Stimulated activated CD8-positive, alpha-beta memory T cell treated with anti-CD3 and anti-CD28 coated beads, Interleukin-2, amount 100 ng/mL, for 48 hours (primary cell): Measurements from ENCODE around the gene TTC34.
"Not testable (repeated sequence)": the region's sequence is repeated elsewhere in the genome, so short reads cannot be mapped to it uniquely, and the experiment has no call there.

Experiments used
- DNase-seq, 2 donors: peaks; one replicate each; pipeline ENCODE4 v3.0.0-alpha.2; 2020; ENCODE audit warnings: low read depth in 2 of 2

Gene TTC34

DNA sequence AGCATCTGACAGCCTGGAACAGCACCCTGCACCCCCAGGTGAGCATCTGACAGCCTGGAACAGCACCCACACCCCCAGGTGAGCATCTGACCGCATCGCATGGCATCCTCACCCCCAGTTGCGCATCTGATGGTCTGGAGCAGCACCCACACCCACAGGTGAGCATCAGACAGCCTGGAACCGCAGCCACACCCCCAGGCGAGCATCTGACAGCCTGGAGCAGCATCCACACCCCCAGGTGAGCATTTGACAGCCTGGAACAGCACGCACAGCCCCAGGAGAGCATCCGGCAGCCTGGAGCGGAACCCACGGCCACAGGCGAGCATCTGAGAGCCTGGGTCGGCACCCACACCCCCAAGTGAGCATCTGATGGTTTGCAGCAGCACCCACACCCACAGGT, 118.6 kb downstream of the TTC34 start:
- DNase-seq, result not testable (repeated sequence)

DNA sequence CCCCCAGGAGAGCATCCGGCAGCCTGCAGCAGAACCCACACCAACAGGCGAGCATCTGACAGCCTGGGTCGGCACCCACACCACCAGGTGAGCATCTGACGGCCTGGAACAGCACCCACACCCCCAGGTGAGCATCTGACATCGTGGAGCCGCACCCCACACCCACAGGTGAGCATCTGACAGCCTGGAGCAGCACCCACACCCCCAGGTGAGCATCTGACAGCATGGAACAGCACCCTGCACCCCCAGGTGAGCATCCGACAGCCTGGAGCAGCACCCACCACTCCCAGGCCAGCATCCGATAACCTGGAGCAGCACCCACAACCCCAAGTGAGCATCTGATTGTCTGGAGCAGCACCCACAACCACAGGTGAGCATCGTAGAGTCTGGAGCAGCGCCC, 124.8 kb downstream of the TTC34 start:
- DNase-seq, result not testable (repeated sequence)

DNA sequence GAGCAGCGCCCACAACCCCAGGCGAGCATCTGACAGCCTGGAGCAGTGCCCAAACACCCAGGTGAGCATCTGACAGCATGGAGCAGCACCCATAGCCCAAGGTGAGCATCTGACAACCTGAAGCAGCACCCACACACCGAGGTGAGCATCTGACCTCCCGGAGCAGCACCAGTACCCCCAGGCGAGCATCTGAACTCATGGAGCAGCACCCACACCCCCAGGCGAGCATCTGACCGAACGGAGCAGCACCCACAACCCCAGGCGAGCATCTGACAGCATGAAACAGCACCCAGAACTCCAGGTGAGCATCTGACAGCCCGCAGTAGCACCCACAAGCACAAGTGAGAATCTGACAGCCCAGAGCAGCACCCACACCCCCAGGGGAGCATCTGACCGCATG, 129.8 kb downstream of the TTC34 start:
- not testable (repeated sequence) for DNase-seq

DNA sequence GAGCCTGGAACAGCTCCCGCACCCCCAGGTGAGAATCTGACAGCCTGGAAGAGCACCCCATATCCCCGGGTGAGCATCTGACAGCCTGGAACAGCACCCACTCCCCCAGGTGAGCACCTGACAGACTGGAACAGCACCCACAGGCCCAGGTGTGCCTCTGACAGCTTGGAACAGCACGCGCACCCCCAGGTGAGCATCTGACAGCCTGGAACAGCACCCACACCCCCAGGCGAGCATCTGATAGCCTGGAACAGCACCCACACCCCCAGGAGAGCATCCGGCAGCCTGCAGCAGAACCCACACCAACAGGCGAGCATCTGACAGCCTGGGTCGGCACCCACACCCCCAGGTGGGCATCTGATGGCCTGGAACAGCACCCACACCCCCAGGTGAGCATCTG, 141.7 kb downstream of the TTC34 start:
- DNase-seq, result not testable (repeated sequence)

DNA sequence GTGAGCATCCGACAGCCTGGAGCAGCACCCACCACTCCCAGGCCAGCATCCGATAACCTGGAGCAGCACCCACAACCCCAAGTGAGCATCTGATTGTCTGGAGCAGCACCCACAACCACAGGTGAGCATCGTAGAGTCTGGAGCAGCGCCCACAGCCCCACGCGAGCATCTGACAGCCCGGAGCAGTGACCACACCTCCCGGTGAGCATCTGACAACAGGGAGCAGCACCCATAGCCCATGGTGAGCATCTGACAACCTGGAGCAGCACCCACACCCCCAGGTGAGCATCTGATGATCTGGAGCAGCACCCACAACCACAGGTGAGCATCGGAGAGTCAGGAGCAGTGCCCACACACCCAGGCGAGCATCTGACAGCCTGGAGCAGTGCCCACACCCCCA, 143.6 kb downstream of the TTC34 start:
- not testable (repeated sequence) for DNase-seq

DNA sequence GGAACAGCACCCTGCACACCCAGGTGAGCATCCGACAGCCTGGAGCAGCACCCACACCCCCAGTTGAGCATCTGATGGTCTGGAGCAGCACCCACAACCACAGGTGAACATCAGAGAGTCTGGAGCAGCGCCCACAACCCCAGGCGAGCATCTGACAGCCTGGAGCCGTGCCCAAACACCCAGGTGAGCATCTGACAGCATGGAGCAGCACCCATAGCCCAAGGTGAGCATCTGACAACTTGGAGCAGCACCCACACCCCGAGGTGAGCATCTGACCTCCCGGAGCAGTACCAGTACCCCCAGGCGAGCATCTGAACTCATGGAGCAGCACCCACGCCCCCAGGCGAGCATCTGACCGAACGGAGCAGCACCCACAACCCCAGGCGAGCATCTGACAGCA, 144.4 kb downstream of the TTC34 start:
- not testable (repeated sequence) for DNase-seq

DNA sequence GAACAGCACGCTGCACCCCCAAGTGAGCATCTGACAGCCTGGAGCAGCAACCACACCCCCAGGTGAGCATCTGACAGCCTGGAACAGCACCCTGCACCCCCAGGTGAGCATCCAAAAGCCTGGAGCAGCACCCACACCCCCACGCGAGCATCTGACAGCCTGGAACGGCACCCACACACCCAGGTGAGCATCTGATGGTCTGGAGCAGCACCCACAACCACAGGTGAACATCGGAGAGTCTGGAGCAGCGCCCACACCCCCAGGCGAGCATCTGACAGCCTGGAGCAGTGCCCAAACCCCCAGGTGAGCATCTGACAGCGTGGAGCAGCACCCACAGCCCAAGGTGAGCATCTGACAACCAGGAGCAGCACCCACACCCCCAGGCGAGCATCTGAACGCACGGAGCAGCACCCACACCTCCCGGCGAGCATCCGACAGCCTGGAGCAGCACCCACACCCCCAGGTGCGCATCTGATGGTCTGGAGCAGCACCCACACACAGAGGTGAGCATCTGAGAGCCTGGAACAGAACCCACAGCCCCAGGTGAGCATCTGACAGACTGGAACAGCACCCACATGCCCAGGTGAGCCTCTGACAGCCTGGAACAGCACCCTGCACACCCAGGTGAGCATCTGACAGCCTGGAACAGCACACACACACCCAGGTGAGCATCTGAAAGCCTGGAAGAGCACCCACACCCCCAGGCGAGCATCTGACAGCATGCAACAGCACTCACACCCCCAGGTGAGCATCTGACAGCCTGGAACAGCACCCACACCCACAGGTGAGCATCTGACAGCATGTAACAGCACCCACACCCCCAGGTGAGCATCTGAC, 145.7 kb downstream of the TTC34 start:
- DNase-seq, result not testable (repeated sequence)

DNA sequence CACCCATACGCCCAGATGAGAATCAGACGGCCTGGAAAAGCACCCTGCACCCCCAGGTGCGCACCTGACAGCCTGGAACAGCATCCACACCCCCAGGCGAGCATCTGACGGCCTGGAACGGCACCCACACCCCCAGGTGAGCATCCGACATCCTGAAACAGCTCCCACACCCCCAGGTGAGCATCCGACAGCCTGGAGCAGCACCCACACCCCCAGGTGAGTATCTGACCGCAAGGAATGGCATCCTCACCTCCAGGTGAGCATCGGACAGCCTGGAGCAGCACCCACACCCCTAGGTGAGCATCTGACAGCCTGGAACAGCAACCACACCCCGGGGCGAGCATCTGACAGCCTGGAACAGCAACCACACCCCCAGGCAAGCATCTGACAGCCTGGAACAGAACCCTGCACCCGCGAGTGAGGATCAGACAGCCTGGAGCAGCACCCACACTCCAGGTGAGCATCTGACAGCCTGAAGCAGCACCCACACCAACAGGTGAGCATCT, 147.0 kb downstream of the TTC34 start:
- DNase-seq, result not testable (repeated sequence)

DNA sequence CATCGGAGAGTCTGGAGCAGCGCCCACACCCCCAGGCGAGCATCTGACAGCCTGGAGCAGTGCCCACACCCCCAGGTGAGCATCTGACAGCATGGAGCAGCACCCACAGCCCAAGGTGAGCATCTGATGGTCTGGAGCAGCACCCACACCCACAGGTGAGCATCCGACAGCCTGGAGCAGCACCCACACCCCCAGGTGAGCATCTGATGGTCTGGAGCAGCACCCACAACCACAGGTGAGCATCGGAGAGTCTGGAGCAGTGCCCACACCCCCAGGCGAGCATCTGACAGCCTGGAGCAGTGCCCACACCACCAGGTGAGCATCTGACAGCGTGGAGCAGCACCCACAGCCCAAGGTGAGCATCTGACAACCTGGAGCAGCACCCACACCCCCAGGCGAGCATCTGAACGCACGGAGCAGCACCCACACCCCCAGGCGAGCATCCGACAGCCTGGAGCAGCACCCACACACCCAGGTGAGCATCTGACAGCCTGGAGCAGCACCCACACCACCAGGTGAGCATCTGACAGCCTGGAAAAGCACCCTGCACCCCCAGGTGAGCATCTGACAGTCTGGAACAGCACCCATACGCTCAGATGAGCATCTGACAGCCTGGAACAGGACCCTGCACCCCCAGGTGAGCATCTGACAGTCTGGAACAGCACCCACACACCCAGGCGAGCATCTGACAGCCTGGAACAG, 147.6 kb downstream of the TTC34 start:
- DNase-seq, result not testable (repeated sequence)

DNA sequence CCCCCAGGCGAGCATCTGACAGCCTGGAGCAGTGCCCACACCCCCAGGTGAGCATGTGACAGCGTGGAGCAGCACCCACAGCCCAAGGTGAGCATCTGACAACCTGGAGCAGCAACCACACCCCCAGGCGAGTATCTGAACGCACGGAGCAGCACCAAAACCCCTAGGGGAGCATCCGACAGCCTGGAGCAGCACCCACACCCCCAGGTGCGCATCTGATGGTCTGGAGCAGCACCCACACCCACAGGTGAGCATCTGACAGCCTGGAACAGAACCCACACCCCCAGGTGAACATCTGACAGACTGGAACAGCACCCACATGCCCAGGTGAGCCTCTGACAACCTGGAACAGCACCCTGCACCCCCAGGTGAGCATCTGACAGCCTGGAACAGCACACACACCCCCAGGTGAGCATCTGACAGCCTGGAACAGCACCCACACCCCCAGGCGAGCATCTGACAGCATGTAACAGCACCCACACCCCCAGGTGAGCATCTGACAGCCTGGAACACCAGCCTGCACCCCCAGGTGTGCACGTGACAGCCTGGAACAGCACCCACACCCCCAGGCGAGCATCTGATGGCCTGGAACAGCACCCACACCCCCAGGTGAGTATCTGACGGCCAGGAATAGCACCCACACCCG, 148.4 kb downstream of the TTC34 start:
- DNase-seq, result not testable (repeated sequence)

DNA sequence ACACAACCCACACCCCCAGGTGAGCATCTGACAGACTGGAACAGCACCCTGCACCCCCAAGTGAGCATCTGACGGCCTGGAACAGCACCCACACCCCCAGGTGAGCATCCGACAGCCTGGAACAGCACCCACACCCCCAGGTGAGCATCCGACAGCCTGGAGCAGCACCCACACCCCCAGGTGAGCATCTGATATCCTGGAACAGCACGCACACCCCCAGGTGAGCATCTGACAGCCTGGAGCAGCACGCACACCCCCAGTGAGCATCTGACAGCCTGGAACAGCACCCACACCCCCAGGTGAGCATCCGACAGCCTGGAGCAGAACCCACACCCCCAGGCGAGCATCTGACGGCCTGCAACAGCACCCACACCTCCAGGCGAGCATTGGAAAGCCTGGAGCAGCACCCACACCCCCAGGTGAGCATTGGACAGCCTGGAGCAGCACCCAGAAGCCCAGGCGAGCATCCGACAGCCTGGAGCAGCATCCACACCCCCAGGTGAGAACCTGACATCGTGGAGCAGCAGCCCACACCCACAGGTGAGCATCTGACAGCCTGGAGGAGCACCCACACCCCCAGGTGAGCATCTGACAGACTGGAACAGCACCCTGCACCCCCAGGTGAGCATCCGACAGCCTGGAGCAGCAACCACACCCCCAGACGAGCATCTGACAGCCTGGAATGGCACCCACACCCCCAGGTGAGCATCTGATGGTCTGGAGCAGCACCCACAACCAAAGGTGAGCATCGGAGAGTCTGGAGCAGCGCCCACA, 149.2 kb downstream of the TTC34 start:
- DNase-seq, result not testable (repeated sequence)

DNA sequence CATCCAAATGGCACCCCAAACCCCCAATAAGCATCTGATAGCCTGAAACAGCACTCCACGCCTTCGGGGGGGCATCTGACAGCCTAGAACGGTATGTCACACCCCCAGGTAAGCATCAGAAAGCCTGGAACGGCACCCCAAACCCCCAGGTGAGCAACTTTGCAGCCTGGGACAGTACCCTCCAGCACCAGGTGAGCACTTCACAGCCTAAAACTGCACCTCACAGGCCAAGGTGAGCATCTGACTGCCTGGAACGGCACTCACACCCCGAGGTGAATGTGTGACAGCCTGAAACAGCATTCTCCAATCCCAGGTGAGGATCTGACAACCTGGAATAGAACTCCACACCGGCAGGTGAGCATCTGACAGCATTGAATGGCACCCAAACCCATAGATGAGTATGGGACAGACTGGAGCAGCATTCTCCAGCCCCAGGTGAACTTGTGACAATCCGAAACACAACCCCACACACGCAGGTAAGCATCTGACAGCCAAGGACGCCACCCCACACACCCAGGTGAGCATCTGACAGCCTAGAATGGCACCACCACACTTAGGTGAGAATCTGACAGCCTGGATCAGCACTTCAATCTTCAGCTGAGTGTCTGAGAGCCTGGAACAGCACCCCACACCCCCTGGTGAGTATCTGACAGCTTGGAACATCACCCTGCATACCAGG, 150.4 kb downstream of the TTC34 start:
- DNase-seq, result no peak

DNA sequence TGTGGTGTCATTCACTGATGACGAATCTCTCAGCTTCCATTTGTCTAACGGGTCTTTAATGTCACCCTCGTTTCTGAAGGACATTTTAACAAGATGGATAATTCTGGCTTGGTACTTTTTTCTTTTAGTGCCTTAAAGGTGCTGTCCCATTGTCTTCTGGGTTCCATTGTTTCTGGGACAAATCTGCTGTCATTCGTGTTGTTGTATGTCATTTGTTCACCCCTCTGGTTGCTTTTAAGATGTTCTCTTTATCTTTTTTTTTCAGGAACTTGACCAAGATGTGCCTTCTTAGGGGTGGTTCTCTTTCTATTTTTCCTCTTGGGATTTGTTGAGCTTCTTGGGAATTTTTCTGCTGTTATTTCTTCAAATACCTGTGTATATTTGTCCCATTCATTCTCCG, 154.7 kb downstream of the TTC34 start:
- DNase-seq, result no peak

DNA sequence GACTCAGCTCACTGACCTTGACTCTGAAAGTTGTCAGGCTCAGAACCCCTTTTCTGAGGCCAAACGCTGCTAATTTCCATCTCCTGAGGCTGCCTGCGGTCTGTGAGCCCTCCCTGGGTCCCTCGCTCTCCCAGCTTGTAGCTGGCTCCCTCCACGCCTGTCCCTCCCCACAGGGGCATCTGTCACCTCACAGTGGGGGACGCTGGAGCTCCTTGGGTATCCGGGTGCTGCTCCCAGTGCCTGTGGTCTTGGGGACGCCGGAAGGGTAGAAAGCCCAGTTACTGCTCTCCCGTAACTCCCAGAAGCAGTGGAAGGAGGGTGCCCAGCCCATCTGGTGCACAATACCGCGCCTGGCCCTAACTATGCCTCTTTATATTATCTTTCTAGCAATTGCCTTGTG, 155.7 kb downstream of the TTC34 start:
- no peak for DNase-seq

DNA sequence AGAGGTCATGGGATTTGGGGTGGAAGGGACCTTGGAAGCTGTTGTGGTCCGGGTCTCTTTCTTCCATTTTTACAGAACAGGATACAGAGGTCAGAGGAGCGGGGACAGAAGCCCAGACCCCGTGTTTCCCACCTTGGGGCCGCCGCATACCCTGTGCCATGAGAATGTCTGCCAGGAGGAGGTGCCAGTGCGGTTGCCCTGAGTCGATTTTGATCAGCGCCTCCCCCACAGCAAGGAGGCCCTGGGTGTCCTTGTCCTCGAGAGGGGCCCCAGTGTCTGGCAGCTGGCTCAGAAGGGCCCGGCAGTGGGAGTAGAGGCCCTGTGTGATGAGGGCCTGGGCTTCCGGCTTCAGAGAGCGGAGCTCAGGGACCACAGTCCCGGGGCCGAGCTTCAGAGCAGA, 156.3 kb downstream of the TTC34 start:
- DNase-seq, result no peak

DNA sequence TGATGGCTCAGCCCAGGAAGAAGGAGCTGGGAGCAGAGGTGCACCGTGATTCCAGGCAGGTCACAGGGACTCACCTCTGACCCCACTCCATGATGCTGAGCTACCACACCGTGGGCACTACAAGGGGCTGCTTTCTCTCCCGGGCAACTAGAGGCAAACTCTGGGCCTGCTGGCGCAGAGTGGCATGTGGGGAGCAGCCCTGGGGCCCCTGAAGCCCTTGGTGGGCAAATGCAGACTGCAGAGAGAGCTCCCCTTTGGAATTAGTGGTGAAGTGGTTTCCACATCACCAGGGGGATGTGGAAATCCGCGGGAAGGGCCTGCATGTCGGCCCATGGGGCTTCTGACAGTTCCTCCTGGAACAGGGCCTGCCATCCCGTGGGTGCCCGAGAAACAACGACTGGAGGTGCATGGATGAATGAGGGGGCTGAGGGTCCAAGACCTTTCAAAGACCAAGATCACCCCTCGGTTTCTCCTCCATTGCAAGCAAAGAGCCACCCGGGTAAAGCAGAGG, 156.8 kb downstream of the TTC34 start:
- no peak for DNase-seq

DNA sequence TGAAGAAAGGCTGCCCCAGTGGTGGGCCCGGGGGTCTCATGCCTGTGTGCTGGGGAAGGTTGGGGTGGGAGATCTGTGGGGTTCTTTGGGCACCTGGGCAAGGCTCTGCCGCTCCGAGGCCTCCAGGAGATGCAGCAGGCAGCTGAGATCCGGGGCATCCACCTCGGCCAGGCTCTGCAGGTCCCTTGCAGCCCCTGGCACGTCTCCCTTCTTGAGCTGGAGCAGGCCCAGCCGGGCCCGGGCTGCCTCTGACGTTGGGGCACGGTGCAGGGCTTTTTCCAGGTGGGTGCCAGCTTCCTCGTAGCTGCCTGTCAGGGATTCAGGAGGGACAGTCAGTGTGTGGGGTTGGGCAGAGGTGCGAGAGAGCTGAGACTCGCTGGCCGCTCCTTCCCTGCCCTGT, 157.3 kb downstream of the TTC34 start:
- DNase-seq, result no peak

DNA sequence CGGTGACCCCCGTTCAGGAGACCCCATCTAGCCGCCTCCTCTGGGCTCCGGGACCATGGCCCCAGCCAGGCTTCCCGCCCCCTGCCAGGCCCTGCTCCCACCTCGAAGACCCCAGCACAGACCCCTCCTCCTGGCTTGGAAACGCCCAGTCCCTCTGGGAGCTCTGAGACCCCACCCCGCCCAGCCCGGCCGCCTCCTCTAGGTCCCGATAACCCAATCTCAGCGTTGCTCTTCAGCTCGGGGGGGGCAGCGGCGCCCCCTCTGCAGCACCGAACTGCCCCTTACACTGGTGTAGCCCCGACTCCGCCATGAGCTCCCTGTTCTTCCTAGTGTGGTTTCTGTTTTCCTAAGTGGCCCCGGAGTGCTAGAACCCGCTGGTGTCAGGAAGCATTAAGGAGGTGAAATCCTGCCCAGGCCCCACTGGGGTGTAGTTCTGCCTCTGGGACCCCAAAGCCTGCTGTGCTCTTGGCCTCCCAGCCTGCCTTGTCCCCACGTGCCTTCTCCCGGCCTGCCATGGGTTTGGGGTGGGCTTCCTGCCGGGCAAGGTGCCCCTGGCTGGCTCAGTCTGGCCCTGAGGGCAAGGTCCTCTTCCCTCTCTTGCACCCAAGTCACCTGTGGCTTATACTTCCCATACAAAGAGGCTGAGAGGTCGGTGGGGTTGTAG, 157.9 kb downstream of the TTC34 start:
- DNase-seq, result no peak

DNA sequence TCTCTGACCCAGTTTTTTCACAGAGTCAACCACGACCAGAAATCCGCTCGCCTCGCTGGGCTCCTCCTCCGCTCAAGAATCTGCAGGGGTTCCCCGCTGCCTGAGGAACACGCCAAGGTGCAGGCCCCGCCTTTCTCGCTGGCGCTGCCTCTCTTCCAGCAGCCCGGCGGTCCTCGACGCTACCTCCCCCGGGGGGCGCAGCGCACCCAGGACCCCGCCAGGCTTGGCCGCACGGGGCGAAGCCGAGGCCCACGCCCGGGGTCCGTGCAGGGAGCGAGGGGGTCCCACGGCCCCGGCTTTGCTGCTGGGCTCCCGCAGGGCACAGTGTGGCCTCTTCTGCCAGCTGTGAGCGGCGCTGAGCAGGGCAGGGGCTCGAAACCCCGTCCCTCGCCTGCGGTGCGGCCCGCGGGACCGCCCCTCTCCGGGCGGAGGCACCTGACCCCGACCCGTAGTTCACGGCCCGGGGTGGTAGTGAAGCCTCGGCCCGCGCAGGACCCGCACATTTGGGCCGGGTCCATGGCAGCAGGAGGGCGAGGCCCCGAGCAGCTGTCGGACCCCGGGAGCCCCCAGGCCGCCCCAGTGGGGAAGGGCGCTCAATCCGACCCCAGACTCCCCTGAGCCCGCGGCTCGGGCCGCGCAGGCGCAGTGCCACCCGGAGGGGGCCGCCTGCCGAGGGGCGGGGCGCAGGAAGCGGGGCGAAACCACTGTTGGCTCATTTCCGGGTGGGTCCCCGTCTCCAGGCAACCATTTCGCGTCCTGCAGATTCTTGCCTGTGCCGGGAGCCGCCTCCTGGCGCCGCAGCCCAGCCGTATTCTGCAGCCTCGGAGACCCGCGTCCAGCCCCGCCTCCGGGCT, 158.7 kb downstream of the TTC34 start:
- DNase-seq, result peak; percentile 90 to 95
